Measurements from ENCODE around the gene FARP1. TPM values are rescaled to one million over a fixed set of nuclear protein-coding genes. Genes with fewer than 3 reads are reported as not detected.

FARP1 gene
- total RNA-seq, 4 donors from 2014 or later, result 11.0 to 27.2 (median 13.6) TPM

- WGBS, result 87% methylated on average over 15 of the region's 16 CpGs
- DNase-seq (ENCODE audit: low spot score in 2 of 2), result peak in 1 of 2 donors; percentile 50
- Histone ChIP-seq H3K27ac (no peak overlapping the region), H3K4me1 (peaks cover 14% of the 10 kb centered on the region), H3K9me3 (no peaks in the 10 kb centered on the region), H3K36me3 (peaks cover 93% of the 10 kb centered on the region), H3K4me3 (no peak overlapping the region), H3K27me3 (no peaks in the 10 kb centered on the region)
- TF ChIP-seq CTCF (IDR thresholded peaks at IDR 0.05) (no peak), POLR2AphosphoS5 (IDR thresholded peaks at IDR 0.05) (no peak), POLR2A (IDR thresholded peaks at IDR 0.05) (no peak), EP300 (IDR thresholded peaks at IDR 0.05) (no peak)
Observed at GRCh38 chr13:98461486-98462240, 318.8 kb downstream of the FARP1 start.

- Histone ChIP-seq H3K4me3 (no peak overlapping the region), H3K9me3 (no peaks in the 10 kb centered on the region), H3K27me3 (no peaks in the 10 kb centered on the region), H3K27ac (peak overlapping the region; percentile 17), H3K36me3 (peaks cover 89% of the 10 kb centered on the region), H3K4me1 (peaks cover 17% of the 10 kb centered on the region)
- DNase-seq (ENCODE audit: low spot score in 2 of 2), result peak in 1 of 2 donors; percentile 60
- TF ChIP-seq POLR2AphosphoS5 (IDR thresholded peaks at IDR 0.05) (no peak), EP300 (IDR thresholded peaks at IDR 0.05) (no peak), CTCF (IDR thresholded peaks at IDR 0.05) (no peak), POLR2A (IDR thresholded peaks at IDR 0.05) (no peak)
- WGBS, result 89% methylated on average over 18 of the region's 18 CpGs
Observed at GRCh38 chr13:98462241-98462882, 319.5 kb downstream of the FARP1 start.

GRCh38 chr13:98462946-98463345 lies 320.1 kb downstream of the FARP1 start:
- Histone ChIP-seq H3K9me3 (no peaks in the 10 kb centered on the region), H3K27me3 (no peaks in the 10 kb centered on the region), H3K4me1 (peaks cover 17% of the 10 kb centered on the region), H3K27ac (peak overlapping the region; percentile 17), H3K36me3 (peaks cover 89% of the 10 kb centered on the region), H3K4me3 (no peak overlapping the region)
- no peak for TF ChIP-seq POLR2AphosphoS5 (IDR thresholded peaks at IDR 0.05)
- no peak for TF ChIP-seq EP300 (IDR thresholded peaks at IDR 0.05)
- TF ChIP-seq CTCF (IDR thresholded peaks at IDR 0.05), result no peak
- no peak for TF ChIP-seq POLR2A (IDR thresholded peaks at IDR 0.05)
- peak in 1 of 2 donors; percentile 49 for DNase-seq (ENCODE audit: low spot score in 2 of 2)
- WGBS, result 63% methylated on average over 8 of the region's 8 CpGs

- Histone ChIP-seq H3K27ac (no peak overlapping the region), H3K4me3 (no peak overlapping the region), H3K9me3 (no peaks in the 10 kb centered on the region), H3K36me3 (peaks cover 83% of the 10 kb centered on the region), H3K4me1 (peaks cover 17% of the 10 kb centered on the region), H3K27me3 (no peaks in the 10 kb centered on the region)
- WGBS, result 64% methylated on average over 11 of the region's 11 CpGs
- peak in 1 of 2 donors; percentile 67 for TF ChIP-seq CTCF (IDR thresholded peaks at IDR 0.05)
- TF ChIP-seq EP300 (IDR thresholded peaks at IDR 0.05), result no peak
- TF ChIP-seq POLR2A (IDR thresholded peaks at IDR 0.05), result no peak
- TF ChIP-seq POLR2AphosphoS5 (IDR thresholded peaks at IDR 0.05), result no peak
- peak in 1 of 2 donors; percentile 76 for DNase-seq (ENCODE audit: low spot score in 2 of 2)
Observed at GRCh38 chr13:98466634-98467236, 323.8 kb downstream of the FARP1 start.

Data from suprapubic skin (tissue), 4 donors.